ENCODE data around the gene RIPPLY1.

The RIPPLY1 gene, protein sequence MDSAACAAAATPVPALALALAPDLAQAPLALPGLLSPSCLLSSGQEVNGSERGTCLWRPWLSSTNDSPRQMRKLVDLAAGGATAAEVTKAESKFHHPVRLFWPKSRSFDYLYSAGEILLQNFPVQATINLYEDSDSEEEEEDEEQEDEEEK

DNA sequence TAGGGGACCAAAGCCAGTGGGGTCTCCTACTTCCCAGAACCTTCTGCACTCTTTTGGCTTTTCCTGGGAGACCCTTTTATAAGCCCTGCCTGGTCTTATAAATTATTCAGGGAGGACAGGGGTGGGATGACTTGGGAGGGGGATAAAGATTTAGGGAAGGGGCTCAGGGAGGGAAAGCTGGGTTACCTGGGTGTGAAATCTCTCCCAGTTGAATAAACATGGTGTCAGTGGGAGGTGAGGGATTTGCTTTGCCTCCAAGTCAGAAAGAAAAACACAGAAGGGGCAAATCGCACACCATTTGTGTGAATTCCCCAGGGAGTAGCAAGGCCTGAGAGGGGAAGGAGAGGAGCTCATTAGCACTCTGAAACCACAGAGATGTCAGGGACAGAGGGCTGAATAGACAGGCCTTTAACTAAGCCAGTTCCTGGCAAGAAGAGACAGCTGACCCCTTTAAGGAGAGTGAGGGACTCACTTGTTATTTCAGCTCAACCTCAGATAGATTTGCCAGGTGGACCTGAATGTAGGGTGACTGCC, at the start of gene RIPPLY1:
Gene RIPPLY1, minus strand, starts transcription at position 51 of the 534 bp plus-strand sequence. CDS start 54 bp downstream, outside the sequence.
- DNase-seq: no peak

DNA sequence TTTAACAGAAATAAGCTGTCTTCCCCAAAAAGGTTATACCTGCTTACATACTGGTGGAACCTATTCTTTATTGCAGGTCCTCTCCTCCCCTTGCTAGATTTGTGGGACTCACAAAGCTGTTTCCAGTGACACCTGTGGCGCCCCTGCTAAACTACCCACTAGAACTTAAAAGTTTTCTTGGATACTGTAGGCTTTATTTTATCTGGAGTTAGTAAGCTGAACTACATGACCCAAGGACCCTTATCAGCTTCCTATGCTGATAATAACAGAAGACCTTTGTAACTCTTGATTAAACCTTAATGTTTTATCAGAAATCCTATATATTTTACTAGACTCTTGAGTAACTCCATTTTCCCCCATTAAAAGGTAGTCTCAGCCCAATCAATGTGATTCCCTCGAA, 49.4 kb upstream of the RIPPLY1 start:
- no peak for DNase-seq

DNA sequence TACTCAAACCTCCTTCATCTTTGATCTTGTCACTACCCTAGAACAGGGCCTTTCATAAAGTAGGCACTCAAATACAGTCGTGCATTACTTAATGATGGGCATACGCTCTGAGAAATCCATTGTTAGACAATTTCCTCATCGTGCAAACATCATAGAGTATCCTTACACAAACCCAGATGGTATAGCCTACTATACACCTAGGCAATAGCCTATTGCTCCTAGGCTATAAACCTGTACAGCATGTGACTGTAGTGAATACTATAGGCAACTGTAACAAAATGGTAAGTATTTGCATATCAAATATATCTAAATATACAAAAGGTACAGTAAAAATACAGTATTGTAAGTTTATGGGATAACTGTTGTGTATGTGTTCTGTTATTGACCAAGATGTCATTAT, 48.9 kb upstream of the RIPPLY1 start:
- no peak for DNase-seq

DNA sequence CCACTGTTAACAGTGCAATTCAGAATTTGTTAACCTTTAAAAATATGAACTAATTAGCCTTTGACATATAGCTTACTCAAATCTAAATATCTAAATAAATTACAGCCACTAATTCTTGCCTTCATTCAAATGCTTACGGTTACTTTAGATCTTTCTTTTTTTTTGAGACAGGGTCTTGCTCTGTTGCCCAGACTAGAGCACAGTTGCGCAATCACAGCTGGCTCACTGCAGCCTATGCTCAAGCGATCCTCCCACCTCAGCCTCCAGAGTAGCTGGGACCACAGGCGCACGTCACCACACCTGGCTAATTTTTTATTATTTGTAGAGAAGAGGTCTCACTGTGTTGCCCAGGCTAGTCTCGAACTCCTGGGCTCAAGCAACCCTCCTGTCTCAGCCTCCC, 48.1 kb upstream of the RIPPLY1 start:
- no peak for DNase-seq

DNA sequence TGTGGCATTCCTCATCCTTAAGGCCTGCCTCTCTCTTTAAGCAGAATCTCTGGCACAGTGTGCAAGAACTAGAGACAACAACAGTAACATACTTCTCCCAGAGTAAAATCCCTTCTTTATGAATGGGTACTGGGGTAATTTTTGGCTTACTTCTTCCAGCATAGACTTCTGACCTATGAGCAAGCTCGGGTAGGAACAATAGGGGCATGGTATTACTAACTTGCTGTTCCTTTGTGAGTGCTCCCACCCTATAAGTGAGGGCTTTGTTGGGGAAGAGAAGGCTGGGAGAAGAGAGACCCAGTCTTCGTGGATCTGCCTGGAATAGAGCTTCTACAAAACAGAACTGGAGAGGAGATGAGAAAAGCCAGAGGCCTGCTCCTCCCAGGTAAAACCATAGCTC, 47.2 kb upstream of the RIPPLY1 start:
- DNase-seq: no peak

DNA sequence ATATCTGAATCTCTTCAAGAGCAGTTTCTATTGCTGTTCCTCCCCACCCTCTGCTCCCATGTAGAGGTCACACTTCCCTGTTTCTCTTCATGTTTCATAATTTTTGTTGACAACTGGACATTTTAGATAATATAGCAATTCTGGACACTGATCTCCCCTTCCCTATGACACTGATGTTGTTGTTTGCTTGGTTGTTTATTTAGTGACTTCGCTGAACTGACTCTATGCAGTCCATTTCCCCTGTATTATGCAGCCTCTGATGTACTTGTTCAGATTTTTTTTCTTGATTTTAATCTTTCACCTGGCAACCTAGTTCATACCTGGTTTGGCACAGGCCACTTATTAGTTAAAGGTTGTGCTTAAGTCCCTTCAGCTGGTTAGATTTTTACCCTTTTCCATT, 46.2 kb upstream of the RIPPLY1 start:
- no peak for DNase-seq

DNA sequence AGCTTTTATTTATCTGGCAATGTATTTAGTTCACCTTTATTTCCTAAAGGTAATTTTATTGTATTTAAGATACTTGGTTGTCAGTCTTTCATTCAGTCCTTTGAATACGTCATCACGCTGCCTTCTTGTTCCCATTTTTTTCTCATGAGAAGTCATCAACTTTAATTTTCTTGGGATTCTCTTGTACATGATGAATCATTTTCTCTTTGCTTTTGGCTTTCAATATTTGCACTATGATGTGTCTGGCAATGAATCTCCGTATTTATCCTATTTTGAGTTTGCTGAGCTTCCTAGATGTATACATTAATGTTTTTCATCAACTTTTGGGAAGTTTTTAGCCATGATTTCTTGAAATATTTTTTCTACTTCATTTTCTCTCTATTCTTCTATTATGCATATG, 45.5 kb upstream of the RIPPLY1 start:
- DNase-seq: no peak

DNA sequence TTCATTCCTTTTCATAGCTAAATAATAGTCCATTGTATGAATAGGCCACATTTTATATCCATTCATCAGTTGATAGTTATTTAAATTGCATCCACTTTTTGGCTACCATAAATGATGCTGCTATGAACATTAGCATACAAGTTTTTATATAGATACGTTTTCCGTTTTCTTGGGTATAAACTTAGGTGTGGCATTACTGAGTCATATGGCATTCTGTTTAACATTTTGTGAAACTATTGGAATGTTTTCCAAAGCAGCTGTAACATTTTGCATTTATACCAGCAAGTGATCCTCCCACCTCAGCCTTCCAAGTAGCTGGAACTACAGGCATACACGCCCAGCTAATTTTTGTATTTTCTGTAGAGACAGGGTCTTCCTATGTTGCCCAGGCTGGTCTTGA, 43.3 kb upstream of the RIPPLY1 start:
- no peak for DNase-seq

DNA sequence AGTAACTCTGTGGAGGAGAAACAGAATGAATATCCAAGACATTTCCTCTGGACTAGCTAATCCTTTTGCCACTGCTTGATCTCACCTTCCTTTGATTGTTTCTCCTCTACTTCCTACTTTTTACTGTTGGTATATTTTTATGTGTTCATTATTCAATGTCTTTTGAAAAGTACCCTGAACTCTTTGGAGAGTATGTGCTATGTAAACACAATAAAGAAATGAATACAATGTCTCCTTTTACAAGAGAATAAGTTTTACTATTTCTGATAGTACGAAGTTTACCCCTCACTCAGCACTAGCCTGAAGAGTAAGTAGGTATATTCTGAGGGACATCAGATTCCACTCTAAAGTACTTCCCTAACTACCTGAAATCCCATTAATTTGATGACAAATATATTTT, 36.9 kb upstream of the RIPPLY1 start:
- DNase-seq: no peak

DNA sequence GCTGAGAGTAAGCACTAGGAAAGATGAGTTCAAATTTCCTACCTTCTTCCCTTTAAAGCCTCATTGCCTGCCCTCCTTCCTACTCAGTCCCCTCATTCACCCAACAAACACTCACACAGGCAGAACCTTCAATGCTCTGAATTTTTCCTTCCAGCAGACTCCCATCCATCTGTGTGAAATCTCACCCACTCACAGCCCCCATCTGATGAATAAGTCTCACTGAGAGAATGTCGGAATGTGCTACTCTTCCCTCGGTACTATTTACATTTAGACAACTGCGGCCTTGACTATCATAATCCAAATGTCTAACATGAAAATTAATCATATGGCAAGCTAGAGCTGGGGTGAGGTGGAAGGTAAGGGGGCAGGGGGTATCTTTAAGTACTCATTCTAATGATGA, 36.4 kb upstream of the RIPPLY1 start:
- DNase-seq: no peak

DNA sequence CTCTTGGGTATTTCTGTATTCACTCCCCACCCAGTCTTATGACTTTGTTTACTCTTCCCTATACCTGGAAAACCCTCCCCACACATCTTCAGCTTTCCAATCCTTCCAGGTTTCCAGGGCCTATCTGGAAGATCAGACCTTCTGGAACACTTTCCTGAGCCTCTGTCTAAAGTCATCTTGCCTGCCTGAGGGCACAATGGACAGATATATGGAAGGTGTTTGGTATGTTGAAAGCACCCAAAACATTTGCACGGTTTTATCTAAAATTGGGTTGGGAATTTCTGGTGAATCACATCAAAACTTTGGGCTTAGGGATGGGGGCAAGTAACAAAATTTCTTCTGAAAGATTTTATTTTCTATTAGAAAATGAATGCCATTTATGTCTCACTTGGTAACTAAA, 33.1 kb upstream of the RIPPLY1 start:
- DNase-seq: no peak

DNA sequence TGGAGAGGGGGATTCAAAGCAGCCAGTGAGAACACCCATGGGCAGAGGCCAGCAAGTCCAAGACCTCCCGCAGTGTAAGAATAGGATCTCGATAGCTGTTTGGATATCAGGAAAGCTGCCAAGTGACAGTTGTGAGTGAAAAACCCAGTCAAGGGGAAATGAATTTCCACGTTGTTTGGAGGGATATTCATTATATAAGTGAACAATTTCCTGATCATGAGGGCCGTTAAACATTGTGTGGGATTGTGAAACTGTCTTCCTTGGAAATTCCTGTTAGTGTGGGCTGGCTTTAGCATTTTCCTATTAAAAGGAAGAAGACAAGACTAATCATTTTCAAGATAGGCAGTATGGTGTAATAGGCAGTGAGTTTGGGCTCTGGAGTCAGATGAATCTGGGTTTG, 32.0 kb upstream of the RIPPLY1 start:
- no peak for DNase-seq

DNA sequence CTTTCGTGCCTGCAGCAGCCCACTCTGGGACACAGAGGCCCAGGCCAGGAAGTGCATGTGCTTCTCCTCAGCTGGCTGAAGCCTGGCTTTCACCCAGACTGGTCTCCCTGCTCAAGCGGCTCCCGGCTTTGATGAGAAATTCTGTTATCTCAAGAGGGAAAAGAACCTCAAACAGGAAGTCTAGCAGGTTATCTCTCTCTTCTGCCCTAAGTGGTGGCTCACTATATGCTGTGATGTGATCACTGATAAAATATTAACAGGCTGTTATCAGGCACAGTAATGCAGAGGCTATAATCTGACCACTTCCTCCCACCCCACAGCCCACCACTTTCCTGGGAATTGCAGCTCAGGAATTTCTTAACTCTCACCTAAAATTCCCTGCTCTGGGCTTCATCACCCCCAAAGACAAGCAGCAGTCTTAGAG, 30.4 kb upstream of the RIPPLY1 start:
- DNase-seq: no peak

DNA sequence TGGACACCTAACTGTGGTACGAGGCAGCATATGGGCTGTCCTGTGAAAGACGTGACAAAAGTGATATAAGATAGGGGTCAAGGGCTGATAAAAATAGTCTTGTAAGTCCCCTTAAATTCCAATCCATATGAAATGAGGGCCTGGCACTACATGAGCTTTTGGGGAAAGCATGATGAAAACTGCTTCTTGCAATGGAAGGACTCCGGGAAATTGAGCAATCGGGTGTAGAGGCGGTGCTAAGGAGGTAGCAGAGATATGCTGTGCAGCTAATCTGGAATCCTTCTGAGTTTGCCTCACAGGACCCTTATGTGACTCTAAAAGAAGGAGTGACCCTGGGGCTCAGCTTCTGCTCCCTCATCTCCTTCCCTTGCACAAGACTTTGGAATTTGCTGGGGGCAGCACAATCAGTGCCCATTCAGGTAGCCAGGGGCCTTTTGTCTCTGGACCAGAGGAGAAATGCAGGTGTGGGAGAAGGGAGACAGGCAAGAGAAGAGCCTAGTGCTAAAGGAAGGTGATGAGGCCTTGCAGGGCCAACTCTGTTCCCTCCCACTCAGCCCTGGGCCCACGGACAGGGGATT, 29.9 kb upstream of the RIPPLY1 start:
- DNase-seq: no peak

DNA sequence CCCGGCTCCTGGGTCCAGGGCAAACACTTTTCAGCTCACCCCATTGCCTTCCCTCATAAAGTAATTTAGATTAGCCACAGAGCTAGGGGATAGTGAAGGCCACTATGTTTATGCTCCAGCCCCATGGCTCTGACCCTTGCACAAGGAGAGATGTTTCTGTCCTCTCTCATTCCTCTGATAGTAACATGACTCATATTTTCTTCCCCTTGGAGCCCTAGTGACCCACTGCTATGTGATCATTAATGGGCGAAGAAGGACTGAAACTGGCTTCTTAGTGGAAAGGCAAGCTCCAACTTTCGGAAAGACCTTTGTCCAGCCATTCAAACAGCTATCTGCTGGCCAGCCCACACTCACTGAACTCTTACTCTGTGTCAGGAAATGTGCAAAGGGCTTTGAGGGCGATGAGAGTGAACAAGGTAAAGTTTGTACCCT, 29.4 kb upstream of the RIPPLY1 start:
- no peak for DNase-seq

DNA sequence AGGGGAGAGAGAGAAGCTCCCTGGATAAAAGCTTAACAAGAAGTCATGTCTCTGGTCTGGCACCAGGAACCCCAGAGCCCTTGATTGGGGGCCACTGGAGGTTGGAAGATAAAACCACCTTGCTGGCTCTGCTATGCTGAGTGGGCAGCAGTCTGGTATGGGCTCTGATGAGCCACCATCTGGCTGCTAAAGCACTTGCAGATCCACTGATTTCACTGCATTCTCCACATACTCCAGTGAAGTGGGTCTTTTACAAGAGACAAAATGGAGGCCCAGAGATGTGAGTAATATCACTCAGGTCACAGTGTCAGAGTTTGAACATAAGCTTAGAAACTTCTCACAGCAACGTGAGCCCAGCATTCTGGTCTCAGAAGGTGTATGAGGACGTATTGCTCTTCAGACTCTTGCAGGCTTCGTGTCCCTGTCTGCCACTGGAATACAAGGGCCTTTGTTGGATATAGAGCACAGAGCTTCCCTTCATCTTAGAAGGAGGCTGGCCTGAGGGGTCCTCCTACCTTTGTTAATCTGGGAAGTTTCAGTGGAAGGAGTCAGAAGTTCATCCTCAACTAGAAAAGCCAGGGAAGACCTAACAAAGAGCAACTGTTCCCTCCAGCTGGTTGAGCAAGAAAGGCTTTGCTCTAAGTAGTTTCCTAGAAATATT, 28.8 kb upstream of the RIPPLY1 start:
- DNase-seq: no peak

DNA sequence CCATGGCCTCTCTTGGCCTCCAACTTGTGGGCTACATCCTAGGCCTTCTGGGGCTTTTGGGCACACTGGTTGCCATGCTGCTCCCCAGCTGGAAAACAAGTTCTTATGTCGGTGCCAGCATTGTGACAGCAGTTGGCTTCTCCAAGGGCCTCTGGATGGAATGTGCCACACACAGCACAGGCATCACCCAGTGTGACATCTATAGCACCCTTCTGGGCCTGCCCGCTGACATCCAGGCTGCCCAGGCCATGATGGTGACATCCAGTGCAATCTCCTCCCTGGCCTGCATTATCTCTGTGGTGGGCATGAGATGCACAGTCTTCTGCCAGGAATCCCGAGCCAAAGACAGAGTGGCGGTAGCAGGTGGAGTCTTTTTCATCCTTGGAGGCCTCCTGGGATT, 25.1 kb upstream of the RIPPLY1 start:
- DNase-seq: no peak

DNA sequence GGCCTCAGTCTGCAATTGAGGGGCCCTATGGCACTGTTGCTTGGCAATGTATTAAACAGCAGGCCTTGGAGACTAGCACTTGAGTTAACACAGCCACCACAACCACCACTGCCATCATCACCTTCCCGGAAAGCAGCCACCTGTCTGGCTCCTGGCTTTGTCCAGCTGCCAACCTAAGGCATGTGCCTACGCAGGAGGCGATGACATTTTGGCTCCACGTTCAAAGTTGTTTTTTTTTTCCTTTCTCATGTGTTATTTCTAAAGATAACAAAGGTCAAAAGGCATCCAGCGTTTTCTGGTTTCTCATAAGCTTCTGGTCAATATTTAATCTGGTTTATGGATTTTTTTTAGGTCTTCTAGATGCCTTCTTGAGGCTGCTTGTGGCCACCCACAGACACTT, 24.6 kb upstream of the RIPPLY1 start:
- DNase-seq: peak; percentile 54

DNA sequence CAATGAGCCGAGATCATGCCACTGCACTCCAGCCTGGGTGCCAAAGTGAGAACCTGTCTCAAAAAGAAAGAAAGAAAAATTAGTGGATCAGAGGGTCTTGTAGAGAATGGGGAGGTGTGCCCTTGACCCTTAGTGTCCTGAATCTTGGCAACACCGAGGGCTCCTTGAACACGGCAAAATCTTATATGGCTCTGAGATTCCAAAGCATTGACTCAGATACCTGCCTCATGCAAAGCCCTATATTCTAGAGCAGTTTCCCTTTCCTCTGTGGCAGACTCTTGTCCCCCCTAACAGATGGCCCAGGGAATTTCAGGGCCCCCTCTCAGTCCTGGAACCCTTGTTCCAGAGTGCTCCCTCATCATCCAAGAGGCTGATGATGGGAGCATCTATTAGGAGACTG, 23.9 kb upstream of the RIPPLY1 start:
- no peak for DNase-seq

DNA sequence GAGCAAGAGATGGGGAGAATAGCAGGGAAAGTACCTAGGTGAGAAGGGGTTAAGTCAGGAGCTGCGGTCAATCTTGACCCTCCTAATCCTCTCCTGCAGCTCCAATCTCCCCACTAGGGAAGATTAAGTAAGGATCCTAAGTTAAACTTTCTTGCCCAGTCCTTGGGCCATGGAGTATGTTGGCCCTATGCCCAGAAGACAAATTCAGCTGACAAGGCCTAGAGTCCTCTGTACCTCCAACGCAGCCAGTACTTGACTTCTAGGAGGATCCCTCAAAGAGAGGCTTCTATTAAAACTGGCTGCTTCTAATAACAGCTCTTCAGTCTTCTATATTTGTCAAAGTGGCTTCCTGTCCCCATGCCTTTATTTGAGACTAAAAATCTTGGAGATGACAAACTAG, 18.5 kb upstream of the RIPPLY1 start:
- peak; percentile 58 for DNase-seq

DNA sequence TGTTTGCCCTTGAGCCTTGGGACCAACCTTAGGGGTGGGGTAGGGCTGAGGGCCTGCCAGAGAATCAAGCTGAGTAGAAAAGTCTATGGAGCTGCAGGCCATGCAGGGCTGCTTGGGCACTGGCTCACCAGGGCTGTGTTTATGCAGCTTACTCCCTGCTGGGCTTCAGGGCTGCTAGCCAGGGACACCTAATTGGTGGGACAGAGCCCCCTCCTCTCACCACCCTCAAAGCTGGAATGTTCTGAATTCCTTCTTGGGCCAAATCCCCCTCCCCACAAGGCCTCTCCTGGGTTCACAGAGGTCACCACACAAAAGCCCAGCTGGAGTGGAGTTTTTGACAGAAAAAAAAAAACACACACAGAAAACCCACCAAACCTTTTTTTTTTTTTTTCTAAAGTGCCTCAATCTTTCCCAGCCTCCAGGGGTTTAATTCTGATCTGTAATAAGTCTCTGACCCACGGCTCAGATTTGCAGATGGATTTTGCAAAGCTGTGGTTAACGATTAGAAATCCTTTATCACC, 16.9 kb upstream of the RIPPLY1 start, which contains the start of gene CLDN2:
Gene CLDN2, plus strand, starts transcription at position 471 of the 521 bp plus-strand sequence. CDS start 7,827 bp downstream, outside the sequence.
- no peak for DNase-seq

DNA sequence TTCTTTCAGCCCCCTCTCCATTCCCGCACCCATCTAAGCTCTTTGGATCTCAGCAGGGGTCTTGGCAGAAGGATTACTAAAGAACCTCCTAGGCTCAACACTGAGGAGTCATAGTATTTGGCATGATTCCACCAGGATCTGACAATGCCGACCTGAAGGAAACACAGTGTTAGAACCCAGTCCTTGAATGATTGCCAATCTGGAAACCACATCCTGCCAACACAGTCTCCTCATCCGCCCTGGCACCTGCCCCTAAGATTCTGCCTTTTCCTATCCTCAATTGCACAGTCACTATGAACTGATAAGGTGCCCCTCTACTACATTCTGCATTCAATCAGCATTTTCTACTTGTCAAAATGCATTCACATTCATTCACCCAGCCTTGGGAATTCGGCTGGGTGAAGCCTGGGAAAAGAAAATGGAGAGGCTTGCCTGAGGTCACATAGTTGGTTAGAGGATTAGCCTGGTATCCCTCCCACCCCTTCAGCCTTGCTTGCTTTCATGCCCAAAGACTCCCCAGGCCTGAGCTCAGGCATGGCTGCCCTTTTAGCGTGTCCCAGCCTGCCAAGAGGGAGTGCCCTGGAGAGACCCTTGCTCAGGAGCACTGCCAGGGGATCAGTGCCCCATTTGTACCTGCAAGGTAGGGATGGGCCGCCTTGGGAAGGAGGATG, 14.8 kb upstream of the RIPPLY1 start:
- DNase-seq: peak; percentile 17

DNA sequence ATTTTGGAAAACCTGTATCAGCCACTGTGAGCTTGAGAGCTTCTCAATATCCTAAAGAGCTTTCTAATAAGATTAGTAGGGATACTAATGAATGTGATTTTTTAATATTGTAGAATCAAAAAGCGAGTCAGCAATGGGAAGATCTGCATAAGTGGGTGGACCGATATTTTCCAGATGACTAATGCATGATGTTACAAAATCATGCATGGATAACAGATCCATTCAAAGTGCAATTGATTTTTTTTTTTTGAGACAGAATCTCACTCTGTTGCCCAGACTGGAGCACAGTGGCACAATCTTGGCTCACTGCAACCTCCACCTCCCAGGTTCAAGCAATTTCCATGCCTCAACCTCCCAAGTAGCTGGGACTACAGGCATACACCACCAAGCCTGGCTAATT, 9.7 kb upstream of the RIPPLY1 start:
- no peak for DNase-seq

DNA sequence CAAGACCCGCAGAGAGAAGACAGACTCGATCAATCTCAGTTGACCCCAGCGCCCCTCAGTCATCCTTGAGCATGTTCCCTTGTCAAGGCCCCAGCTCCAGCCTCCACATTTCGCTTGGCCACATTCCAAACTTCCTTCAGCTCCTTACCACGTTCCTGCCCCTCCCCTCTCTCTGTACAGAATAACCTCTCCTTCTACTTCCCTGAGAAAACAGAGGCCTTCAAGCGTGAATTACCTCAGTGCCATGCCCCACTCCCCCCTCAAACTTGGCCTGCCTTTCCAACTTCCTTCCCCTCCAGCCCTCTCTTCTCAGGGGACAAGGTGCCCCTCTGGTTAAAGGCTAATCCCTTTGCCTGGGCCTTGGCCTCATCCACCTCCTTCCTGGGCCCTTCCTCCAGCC, 3.2 kb upstream of the RIPPLY1 start:
- DNase-seq: no peak

All from DMS79 (cell line).